ENCODE data around the gene RNF5.

RNF5 gene

DNA sequence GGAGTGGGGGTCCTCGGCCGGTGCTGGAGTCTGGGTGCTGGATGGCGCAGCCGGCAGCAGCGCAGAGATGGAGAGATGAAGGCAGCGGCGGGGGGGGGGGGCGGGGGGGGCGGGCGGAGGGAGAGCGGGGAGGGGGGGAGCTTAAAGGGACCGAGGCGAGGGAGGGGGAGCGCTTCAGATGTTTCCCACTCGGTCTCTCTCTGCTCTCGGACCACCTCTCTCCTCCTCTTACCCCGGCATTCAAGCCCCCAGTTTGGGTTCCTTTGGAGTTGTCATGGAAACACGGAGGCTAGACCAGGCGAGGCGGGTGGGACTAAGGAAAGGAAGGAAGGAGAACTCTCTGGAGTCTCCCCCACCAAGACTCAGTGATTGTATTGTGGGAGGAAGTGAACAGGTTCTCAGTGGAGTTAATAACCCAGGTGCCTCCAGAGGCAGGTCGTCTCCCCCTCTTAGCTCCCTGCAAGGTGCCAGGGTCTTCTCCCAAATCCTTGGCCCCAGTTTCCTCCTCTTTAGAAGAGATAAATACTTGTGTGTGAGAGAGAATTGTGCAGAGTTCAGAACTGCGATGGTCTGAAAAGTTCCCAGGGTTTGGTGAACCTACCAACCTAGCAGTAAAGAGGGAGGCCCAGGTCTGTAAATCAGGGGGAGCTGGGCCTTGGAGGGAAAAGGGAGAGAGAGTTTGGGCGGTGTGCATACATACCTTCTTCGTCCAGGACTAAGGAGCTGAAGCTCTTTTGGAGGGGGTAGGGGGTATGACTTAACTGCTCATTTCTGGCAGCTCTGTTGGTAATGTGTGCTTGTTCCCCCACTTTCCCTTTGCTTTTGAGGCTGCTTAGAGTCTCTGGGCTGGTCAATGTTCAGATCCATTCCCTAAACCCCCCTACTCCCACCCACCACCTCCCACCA, 26.1 kb upstream of the RNF5 start, which contains the start of gene PRRT1:
TSS of gene PRRT1 (minus strand) at position 77 of the 906 bp plus-strand sequence. CDS start 112 bp downstream, outside the sequence.
- no peak for DNase-seq (ENCODE audit: low read depth, low spot score)

- DNase-seq (ENCODE audit: low read depth, low spot score), result no peak
These were observed 25.2 kb upstream of the RNF5 start for GRCh38 chr6:32152769-32153563.

DNA sequence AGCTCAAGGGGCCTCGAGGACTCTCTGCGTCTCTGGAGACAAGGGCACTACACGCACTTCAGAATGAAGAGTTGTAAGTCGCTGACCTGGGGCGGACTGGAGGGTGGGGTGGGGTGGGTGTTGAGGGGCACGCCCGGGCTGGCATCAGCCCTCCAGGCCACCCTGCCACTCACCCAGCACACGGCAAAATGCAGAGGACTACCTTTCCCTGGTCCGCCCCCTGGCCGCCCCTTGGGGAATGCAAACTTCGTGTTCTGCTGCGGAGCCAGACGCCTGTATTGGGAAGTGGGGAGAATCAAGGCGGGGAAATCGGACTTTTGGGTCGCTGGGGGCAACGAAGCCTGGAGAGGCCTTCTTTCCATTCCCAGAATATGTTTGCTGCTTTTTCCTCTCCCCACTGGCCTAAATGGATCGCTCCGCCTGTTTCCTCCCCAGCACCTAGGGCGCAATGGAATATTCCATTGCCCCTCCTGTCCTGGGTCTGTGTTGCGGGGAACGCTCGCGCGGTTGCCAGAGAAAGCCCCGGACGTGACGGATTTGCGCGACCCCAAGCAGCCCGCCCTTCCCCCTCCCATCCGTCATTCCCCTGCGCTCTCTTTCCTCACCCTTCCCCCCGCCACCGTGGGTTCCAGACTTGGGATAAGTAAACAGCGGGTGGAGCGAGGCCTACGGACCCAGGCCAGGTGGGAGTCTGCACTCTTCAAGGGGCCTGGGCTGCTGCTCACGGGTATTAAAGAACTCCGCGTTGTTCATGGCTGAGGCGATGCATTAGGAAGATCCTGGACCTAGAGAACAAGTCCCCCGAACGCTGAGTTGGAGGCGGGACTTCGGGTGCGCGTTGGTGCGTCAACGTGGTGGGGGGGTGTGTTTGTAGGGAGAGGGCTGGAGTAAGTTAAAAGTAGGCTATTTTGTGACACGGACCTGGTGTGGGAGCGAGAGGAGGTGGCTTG, 24.4 kb upstream of the RNF5 start, which contains the start of gene PPT2:
TSS of gene PPT2 (plus strand) at position 578 of the 950 bp plus-strand sequence. CDS start 454 bp downstream, outside the sequence.
- no peak for DNase-seq (ENCODE audit: low read depth, low spot score)

DNA sequence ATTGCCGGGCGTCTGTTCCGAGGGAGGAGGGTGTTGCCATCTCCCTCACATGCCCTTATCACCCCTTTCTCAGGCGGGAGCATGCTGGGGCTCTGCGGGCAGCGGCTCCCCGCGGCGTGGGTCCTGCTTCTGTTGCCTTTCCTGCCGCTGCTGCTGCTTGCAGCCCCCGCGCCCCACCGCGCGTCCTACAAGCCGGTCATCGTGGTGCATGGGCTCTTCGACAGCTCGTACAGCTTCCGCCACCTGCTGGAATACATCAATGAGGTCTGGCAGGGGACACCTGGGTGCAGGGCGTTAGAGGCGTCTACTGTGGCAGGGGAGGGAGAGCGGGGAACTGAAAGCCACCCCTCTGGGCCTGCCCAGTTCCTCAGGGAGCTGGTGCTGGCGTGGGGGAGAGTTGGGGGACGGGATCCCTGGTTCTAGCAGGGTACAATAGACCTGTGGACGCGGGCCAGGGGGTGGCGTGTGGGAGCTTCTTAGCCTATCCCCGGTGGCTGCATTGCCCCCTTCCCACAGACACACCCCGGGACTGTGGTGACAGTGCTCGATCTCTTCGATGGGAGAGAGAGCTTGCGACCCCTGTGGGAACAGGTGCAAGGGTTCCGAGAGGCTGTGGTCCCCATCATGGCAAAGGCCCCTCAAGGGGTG, 23.6 kb upstream of the RNF5 start:
- DNase-seq (ENCODE audit: low read depth, low spot score), result no peak

GRCh38 chr6:32156891-32157290, 21.3 kb upstream of the RNF5 start:
- no peak for DNase-seq (ENCODE audit: low read depth, low spot score)

DNA sequence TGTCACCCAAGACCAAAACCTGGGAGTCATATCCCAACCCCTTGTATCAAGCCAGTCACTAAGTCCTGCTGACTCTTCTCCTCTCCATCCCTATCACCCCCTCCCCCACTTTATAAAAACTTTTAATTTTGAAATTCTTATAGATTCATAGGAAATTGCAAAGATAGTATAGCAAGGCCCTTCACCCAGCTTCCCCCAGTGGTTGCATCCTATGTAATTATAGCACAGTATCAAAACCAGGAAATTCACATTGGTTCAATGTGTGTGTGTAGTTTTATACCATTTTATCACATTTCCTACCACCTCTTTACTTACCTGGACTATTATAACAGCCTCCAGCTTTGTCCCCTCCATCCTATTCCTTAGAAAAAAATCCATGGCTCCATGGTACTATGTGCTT, 20.2 kb upstream of the RNF5 start:
- no peak for DNase-seq (ENCODE audit: low read depth, low spot score)

GRCh38 chr6:32163559-32164258, 14.5 kb upstream of the RNF5 start:
- DNase-seq (ENCODE audit: low read depth, low spot score), result no peak

- DNase-seq (ENCODE audit: low read depth, low spot score), result no peak
These were observed 13.9 kb upstream of the RNF5 start, which contains the start of gene EGFL8 for GRCh38 chr6:32164295-32164694. Gene EGFL8 (plus strand): TSS chr6:32164595. CDS start chr6:32166166, 1,571 bp downstream.

DNA sequence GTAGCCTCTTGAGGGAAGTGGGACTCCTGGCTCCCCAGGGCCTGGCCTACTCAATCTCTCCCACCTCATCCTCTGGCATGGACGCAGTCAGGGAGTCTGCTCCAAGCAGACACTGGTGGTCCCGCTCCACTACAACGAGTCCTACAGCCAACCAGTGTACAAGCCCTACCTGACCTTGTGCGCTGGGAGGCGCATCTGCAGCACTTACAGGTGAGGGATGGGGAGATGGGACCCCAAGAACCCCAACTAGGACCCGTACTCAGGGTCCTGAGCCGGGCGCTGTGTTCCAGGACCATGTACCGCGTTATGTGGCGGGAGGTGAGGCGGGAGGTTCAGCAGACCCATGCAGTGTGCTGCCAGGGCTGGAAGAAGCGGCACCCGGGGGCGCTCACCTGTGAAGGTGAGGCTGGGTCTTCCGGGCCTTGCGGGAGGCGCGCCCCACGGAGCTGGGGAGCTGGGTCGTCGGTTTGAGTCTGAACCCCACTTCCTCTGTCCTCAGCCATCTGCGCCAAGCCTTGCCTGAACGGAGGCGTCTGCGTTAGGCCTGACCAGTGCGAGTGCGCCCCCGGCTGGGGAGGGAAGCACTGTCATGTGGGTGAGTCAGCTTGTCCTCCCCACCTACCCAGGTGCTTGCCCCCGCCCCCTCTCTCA, 11.7 kb upstream of the RNF5 start:
- no peak for DNase-seq (ENCODE audit: low read depth, low spot score)

GRCh38 chr6:32167154-32167760, 10.9 kb upstream of the RNF5 start:
- no peak for DNase-seq (ENCODE audit: low read depth, low spot score)

GRCh38 chr6:32167761-32168262, 10.4 kb upstream of the RNF5 start:
- no peak for DNase-seq (ENCODE audit: low read depth, low spot score)

DNA sequence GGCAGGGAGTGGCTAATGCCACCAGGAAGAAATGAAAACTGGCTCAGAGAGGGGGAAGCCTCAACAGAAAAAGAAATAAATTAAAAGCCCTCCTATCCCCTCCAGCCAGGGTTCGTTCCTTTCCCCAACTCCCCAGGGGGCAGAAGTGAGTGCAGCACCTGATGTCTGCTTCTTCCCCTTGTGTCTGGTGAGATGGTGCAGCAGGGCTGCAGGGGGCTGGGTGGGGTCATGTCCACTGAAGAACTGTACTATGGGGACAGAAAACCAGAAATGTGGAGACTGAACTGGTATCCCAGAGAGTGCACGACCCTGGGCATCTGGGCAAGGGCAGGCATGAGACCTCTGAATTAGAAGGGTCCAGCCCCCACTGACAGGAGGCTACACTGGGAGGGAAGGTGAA, 9.9 kb upstream of the RNF5 start:
- no peak for DNase-seq (ENCODE audit: low read depth, low spot score)

GRCh38 chr6:32168807-32169591, 9.2 kb upstream of the RNF5 start:
- DNase-seq (ENCODE audit: low read depth, low spot score), result no peak

DNA sequence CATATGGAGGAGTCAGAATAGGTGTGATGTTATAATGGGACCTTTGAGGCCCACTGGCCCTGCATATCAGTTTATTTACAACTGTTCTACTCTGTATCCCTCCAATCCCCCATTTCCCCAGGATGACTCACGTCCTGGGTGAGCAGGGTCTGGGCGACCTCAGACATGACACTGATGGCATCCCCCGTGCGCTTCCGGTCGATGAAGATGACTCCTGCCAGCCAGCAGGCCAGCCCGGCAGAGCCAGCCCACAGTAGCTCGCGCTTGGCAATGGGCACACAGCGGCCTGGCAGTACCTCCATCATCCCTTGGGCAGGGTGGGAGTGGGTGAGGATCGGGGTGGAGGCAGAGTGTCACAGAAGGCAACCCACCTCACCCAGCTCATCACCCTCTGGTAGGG, 7.9 kb upstream of the RNF5 start:
- DNase-seq (ENCODE audit: low read depth, low spot score), result no peak

- no peak for DNase-seq (ENCODE audit: low read depth, low spot score)
These were observed 7.0 kb upstream of the RNF5 start for GRCh38 chr6:32171234-32171633.

DNA sequence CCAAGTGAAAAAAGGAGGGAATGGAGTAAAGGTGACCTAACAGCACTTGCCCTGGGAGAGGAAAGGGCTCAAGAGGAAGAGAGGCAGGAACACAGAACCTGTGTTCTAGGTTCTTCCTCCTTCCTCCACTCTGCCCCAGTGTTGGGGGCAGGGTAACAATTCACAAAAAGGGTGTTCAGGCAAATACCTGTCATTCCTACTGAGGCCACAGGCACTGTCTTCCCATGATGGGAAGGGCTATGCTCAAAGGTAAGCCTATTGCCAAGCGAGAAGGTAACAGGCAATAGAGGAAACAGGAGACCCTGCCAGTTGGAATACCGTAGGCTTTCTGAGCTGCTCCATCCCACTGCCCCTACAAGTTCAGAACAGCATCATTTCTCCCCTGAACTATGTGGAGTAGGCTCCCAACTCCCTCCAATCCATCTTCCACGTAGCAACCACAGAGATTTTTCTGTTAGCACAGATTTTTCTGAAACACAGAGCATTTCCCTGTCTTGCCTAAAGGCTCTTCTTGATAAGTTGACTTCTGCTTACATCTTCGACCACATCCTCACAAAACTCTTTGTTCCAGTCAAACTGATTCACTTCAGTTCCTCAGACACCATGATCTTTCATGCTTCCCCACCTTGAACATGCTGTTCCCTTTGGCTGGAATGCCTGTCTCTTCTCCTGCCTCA, 5.0 kb upstream of the RNF5 start:
- no peak for DNase-seq (ENCODE audit: low read depth, low spot score)

DNA sequence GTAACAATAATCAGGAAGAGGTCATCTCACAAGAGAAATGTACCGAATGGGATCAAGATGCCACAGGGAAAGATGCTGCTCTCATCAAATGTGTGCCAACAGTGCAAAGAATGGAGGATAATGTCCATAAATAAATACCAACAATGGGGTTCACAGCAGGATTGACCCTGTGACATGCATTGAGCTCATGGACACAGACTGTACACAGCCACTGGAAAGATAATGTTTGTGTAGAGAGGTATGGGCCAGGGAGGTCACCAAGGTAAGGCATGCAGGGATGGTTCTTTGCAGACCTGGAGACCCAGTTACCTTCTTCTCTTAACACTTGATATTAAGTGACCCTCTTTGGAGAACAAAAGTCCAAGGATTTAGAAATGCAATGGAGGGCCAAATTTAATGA, 3.8 kb upstream of the RNF5 start:
- DNase-seq (ENCODE audit: low read depth, low spot score), result no peak

GRCh38 chr6:32175322-32175710, 2.9 kb upstream of the RNF5 start:
- no peak for DNase-seq (ENCODE audit: low read depth, low spot score)
